HG03354 (cell line): ENCODE measurements around the gene PIK3C3.
"Not testable (repeated sequence)": the region's sequence is repeated elsewhere in the genome, so short reads cannot be mapped to it uniquely, and the experiment has no call there.

ENCODE experiments used
- ATAC-seq: cut with Tn5 transposase; IDR thresholded peaks from one replicate; pipeline ENCODE4 v1.9.1; 2021; ENCODE audit warnings: mild to moderate bottlenecking; ENCODE audit not compliant: unreplicated experiment, poor library complexity, severe bottlenecking

Gene PIK3C3

DNA sequence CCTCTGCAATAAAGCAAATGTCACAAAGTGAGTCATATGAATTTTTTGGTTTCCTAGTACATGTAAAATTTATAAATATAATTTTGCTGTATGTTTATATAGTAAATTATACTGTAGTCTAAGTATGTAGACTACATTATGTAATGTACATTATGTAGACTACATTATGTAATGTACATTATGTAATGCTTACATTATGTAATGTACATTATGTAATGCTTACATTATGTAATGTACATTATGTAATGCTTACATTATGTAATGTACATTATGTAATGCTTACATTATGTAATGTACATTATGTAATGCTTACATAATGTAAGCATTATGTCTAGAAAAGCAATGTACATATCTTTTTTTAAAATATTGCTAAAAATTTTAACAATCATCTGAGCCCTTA, 54.4 kb downstream of the PIK3C3 start:
- not testable (repeated sequence) for ATAC-seq

DNA sequence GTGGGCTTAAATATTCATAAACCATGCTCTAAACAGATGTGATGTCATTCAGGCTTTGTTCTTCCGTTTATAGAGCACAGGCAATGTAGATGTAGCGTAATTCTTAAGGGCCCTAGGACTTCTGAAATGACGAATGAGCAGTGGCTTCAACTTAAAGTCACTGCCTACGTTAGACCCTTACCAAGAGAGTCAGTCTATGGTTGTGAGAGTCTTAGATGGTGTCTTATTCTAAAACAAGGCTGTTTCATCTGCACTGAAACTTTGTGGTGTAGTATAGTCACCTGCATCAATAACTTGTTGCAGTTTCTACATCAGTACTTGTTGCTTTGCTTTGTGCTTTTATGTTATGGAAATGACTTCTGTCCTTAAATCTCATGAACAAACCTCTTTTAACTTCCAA, 56.0 kb downstream of the PIK3C3 start:
- ATAC-seq = peak; percentile 100

DNA sequence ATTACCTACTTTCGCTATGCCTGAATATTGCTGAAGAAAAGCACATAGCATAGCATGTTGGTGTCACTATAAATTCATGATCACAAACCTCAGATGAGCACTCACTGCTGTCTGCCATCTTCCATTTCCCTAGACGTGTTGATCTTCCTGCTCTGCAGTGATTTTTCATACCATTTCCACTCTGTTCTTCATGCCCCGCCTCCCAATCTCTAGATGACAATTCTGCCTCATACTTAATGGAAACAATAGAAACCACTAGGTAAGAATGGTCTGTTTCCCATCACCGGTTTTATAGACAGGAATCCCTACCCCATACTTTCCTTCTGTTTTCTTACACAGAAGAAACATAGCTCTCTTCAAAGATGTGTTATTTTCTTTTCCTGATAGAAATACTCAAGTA, 63.8 kb downstream of the PIK3C3 start:
- ATAC-seq = no peak

DNA sequence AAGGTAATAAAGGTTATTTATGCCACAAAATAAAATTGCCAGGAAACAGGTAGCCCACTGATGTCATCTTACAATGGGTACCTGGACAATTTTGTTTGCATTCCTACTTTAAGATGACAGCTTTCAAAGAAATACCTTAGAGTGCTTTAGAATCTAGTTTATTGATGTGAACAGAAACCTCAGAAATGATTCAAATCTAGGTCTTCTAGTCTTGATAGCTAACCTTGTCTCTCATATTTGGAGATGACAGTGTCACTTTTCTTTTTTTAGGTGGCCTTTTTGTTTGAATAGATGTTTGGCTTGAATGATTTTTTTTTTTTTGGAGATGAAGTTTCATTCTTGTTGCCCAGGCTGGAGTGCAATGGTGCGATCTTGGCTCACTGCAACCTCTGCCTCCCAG, 69.1 kb downstream of the PIK3C3 start:
- no peak for ATAC-seq

DNA sequence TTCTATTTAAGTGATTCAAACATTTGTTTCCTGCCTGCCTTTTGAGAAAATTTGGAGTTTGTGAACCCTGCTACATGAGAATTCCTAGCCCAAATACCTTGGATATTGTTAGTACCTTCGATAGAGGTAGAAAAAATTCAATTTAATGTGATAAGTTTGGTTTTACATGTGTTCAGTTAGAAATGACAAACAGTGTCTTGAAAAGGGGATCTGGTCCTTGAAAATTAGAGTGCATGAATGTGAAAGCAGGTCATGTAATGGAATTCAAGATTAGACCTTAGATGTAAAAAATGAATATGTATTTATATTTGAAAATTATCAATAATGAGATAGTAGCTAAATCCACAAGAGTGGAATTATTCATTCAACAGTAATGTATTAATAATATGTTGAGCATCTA, 70.5 kb downstream of the PIK3C3 start:
- peak; percentile 29 for ATAC-seq

DNA sequence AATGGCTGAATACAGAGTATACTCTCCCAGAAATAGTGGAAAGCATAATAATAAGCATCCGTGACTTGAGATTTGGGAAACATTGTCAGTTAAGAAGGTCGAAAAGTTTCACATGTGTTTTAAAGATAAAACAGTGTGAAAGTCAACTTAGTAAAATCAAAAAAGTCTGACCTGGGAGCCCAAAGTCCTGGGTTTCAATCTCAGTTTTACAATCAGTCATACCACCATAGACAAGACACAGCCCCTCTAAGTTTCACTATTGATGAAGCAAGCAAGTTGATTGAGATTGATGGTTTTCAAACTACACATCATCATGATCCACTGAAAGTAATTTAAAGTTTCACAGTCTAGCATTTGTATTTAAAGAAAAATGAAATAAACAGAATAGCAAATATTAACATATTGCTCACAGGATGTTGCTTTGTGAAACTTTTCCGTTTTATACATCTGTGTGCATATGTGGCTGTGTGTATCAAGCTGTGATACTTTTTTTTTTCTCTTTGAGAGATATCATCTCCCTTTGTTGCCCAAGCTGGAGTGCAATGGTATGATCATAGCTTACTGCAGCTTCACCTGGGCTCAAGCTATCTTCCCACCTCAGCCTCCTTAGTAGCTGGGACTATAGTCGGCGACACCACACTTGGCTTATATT, 71.1 kb downstream of the PIK3C3 start:
- ATAC-seq = peak; percentile 92

DNA sequence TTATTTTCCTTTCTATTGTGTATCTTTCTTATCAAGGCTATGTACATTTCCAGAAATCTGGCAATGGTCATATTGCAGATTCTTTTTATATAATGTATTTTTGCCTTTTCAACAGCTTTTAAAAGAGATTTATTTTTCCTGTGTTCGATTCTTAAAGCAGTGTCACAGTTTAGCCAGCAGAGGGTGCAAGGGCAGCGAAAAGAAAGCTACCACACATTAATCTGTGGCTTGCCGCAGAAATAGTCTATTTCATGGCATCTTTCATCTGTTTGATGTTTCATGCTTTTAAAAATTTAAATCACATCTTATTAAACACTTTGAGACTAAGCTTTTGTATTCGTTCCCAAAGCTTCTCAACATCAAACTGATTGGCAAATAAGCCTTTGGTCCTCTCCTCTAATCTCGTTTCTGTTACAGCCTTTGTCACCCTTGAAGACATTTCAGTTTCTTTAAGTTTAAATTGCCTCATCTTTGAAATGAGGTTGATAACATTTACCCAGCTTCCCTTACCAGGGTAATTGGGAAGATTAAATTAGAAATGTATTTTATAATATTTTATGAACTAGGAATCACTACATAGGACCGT, 73.3 kb downstream of the PIK3C3 start:
- ATAC-seq = peak; percentile 25

DNA sequence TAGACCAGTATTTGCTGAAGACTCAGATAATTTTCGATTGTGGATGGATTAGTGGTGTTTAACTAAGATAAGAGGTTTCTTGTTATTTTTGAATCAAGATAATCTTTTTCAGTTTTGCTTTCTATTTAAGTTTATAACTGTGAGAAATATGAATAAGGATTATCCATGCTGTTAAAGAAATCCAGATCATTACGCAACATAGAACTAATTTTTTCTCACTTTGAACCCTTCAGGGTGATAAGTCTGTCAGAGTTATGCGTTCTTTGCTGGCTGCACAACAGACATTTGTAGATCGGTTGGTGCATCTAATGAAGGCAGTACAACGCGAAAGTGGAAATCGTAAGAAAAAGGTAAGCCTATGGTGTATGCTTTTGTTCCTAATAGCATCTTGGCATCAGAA, 74.1 kb downstream of the PIK3C3 start:
- ATAC-seq = no peak

DNA sequence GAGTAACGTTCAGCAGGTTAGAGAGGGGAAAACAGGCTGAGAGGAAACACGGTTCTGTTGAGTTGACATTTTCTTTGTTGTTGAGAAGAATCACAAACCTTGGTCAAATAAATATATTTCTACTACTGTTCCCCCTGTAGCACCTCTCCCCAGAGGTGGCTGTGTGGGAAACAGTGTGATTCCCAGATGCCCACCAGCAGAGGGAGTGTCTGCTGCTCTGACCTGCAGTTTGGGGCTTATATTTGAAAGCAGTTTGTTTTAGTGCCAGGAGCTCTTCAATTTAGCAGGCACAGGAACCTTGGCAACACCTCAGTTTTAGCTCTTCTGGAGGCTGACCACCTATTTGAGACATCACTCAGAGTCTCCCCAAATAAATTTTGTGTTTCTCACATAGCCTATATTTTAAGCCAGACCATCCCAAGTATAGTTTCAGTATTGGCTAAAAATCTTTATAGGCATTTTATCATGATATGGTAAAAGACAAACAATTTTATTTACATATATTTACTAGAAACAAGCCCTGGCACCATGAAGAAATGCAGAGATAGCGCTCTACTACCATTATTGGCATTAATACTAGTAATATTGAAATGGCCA, 75.7 kb downstream of the PIK3C3 start:
- no peak for ATAC-seq

DNA sequence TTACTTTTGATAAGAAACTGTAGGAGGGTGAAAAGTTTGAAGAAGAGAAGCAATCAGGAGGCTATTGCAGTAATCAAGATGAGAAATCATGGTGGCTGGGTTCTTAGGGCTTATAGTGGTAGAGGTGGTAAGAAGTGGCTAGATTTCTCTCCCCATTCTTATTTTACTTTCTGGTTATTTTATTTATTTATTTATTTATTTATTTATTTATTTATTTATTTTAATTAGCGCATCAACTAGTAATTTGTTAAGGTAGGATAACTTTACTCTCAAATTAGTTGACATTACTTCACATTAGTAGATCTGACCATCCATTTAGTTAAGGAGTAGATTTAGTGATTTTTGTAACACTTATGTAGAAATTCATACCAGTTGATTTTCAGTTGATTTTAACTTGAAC, 77.4 kb downstream of the PIK3C3 start:
- no peak for ATAC-seq

DNA sequence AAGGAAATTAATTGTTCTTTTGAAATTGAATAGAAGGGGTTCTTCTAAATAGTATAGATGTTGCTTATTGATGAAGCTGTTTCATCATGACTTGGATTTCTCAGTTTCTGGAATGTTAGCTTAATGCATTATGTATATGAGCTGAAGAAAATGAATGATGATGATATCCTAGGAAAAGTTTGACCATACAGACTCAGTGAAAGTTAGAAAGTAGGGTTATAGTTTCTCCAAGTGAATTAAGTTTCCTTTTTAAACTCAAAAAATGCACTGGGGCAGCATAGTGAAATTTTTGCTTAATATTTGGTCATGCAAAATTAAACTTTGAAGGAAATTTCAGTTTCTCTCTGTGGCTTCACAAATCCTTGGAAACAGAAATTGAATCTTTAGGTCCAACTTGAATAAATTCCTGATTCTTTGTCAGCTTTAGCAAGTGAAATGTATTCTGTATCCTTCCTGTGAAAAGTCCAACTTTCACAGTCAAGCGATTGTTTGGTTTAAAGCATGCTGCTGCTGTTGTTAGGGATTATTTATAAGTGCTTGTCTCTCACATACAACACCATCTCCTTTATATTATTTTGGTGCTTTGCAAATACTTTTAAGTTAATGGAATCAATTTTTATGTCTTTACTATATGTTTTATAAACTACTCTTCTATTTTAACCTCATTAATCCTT, 78.2 kb downstream of the PIK3C3 start:
- ATAC-seq = no peak

DNA sequence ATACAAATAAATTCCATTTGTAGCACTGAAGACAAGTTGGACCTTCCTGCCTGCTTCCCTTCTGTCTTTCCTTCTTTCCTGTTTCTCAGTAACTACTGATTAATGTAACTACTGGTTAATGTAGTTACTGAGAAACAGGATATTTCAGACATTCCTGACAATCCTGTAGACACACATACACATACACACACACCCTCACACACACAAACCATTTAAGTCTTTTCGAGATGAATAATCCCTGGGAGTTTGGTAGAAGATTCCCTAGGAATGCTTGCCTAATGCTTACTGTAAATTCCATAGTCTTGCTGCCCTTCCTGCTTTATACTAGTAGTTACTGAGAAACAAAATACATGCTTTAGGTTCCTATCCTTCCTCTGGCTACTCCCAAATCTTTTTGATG, 83.9 kb downstream of the PIK3C3 start:
- no peak for ATAC-seq

DNA sequence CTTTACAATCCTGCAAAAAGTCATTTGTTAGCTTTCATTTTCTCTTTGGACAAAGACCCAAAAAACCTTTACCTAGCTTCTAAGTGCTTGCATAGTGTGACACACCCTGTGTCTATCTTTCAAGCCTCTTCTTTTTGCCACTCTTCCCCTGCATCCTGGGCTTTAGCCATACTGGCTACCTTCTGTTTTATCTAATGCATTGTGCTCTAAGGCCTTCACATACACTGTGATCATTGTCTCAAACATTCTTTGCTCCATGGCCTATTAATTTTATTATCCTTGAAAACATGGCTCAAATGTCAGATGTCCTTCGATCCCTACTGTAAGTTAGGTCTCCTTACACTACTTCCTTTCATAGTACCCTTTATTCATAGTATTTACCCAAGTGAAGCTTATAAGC, 84.4 kb downstream of the PIK3C3 start:
- no peak for ATAC-seq

DNA sequence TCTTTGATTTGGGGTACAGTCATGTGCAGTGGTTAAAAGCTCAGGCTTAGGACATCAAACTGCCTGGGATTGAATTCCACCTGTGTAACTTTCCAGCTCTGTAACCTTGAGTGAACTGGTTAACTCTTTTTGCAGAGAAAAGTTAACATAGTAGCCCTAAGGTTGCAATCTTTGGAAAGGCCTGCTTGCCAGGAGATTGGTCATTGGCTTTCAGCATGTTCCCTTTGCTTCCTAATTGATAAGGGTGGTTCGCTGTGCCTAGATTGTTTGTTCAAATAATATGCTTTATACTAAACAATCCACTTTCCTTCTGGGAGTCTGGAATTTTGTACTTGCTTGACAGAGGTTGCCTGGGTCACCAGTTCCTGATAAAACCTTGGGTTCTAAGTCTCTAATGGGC, 86.8 kb downstream of the PIK3C3 start:
- no peak for ATAC-seq

DNA sequence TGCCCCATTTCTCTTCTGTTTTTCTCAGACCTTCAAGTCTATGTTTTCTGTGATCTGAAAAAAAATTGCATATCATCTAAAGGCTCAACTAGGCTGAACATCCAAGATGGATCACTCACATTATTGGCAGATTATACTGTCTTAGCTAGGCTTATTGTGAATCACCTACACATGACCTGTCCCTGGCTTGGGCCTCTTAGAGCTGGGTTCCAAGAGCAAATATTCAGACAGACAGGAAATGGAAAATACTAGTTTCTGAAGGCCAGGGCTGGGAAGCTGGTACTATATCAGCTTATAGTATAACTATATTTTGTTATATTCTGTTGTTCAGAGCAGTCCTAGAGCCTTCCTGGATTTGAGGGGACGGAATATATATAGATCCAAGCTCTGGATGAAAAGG, 90.3 kb downstream of the PIK3C3 start:
- ATAC-seq = no peak

DNA sequence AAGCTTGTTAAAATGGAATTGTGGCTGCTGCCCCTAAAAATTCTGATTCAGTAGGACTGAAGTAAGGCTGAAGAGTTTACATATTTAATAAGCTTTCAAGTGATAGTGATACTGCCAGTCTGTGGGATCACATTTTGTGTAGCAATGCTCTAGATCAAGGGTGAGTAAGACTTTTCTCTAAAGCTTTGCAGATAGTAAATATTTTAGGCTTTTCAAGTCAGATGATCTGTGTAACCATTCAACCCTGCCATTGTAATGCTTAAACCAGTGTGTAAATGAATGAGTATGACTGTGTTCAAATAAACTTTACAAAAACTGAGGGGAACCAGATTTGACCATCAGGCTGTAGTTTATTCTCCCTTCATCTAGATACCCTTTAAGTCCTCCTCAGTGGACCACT, 92.7 kb downstream of the PIK3C3 start:
- ATAC-seq = no peak

DNA sequence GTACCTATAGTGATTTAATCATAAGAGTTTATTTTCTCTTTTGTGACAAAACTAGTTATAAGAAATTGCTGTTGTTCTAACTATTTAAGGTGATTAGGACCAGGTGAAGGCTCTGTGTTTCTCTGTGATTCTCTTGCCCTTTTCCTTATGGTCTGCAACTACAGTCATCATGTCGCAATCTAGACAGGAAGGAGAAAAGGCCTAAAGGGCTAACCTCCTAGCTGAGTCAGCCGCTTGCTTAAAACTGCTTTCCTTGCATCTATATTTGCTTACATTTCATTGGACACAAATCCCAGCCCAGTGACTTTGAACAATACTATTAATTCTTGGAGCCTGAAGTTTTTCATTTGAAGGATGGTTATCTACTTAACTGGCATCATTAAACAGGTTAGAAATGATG, 93.1 kb downstream of the PIK3C3 start:
- no peak for ATAC-seq

DNA sequence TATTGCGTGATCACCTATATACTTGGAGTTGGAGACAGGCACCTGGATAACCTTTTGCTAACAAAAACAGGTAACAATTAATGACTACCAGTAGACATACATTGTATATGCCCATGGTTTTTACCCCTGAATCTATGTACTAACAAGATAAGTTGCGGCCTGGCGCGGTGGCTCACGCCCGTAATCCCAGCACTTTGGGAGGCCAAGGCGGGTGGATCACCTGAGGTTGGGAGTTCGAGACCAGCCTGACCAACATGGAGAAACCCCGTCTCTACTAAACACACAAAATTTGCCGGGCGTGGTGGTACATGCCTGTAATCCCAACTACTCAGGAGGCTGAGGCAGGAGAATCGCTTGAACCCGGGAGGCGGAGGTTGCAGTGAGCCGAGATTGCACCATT, 94.5 kb downstream of the PIK3C3 start:
- ATAC-seq = not testable (repeated sequence)

DNA sequence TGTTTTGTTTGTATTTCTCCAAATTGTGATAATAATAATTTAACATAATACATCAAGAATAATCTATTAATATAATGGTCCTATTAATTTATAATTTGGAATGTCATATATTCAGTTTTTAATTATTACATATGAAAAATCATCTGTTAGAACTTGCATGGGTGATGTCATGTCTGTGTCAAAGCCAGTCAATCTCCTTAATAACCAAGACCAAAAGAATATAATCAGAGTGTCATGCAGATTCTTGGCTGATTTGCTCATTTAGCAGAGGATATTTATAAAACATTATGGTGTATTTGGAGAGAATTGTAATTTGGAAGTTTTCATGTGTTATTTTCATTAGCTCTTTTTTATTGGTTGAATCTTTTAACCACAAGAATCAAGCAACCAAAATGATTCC, 96.4 kb downstream of the PIK3C3 start:
- no peak for ATAC-seq

DNA sequence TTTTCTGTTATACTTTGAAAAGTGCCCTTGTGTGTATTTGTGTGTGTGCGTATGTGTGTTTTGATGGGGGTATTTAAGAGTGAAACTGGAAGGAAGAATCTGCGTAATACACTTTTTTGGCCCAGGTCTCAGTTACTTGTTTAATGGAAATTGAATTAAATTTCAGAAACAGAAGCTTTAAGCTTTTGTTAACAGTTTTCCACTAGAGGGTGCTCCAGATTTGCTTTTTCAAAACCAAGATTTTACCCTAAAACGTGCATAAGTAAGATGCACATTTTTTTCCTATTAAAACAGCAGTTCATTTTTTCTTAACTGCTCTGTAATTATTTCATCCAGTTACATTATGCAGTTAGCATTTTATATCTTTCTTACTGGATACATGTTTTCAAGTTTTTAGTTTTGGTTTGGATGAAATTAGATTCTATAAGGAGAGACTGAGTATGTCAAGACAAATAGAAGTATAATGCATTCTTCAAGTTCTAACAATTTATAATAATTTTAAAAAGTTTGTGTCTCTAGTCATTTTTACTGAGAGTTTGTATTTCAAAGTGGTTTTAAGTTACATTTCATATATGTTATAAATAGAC, 97.2 kb downstream of the PIK3C3 start:
- ATAC-seq = no peak
